VCaP (cell line): ENCODE measurements around the gene PPP1R14B.

Experiments
- H3K27ac ChIP-seq: fragments of 450-650 bp; 2 replicates; pipeline ENCODE4 v1.5.1; 2017
- TF ChIP-seq, protein P1 (sequence below): fragments of 450-650 bp; conservative IDR thresholded peaks from 2 replicates; pipeline ENCODE4 v1.5.1; 2017; ENCODE audit warnings: mild to moderate bottlenecking, moderate library complexity

PPP1R14B gene

GRCh38 chr11:64255135-64256128 lies 8.7 kb upstream of the PPP1R14B start:
- H3K27ac ChIP-seq: no peak overlapping the region
- TF ChIP-seq, protein P1, sequence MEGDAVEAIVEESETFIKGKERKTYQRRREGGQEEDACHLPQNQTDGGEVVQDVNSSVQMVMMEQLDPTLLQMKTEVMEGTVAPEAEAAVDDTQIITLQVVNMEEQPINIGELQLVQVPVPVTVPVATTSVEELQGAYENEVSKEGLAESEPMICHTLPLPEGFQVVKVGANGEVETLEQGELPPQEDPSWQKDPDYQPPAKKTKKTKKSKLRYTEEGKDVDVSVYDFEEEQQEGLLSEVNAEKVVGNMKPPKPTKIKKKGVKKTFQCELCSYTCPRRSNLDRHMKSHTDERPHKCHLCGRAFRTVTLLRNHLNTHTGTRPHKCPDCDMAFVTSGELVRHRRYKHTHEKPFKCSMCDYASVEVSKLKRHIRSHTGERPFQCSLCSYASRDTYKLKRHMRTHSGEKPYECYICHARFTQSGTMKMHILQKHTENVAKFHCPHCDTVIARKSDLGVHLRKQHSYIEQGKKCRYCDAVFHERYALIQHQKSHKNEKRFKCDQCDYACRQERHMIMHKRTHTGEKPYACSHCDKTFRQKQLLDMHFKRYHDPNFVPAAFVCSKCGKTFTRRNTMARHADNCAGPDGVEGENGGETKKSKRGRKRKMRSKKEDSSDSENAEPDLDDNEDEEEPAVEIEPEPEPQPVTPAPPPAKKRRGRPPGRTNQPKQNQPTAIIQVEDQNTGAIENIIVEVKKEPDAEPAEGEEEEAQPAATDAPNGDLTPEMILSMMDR: no peak

GRCh38 chr11:64254326-64254725 lies 7.6 kb upstream of the PPP1R14B start:
- TF ChIP-seq, protein P1: no peak
- H3K27ac ChIP-seq: peak overlapping the region; percentile 89; the same call in 1 of the 2 replicates

GRCh38 chr11:64253481-64253880 lies 6.7 kb upstream of the PPP1R14B start:
- H3K27ac ChIP-seq: peak overlapping the region; percentile 89
- TF ChIP-seq, protein P1: no peak

- TF ChIP-seq, protein P1: no peak
- peak overlapping the region; percentile 89 for H3K27ac ChIP-seq
These were observed 6.3 kb upstream of the PPP1R14B start for GRCh38 chr11:64253043-64253442.

DNA sequence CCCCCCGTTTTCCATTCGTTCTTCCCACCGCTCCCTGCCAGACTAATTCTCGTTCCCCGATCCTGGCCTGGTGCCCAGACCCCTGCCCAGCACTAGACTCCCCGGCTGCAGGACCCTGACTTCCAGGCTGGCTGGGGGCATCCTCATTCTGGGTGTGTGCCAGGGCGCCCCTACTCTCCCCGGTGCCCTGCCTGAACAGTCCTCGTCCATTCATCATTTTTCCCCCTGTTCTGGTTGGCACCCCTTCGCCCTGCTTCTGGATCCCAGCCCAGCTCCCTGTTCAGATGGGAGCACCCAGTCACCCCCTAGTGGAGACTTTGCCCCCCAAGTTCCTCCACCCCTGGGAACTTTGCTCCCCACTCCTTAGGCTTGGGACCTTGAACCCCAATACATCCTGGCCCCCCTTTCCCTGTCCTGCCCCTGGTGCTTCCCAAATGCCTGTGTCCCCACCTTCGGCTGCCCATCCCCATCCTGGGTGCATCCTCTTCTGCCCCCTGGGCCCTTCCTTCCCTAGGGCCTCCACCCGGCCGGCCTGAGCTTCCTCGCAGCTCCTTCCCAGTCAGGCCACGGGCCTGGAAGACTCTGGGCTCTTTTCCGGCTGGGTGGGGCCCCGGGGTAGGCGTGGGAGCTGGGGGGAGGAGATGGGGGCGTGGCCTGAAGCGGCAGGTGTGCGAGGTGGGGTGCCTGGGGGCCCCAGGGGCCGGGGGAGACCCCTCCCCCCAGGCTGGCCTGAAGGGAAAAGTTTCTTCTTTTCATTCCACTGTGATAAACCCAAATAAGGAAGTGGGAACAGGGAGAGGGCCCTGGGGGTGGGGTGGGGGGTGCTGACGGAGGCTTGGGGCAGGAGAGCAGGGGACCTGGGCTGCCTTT lies 5.5 kb upstream of the PPP1R14B start:
- TF ChIP-seq, protein P1: no peak
- H3K27ac ChIP-seq: peak overlapping the region; percentile 89

GRCh38 chr11:64251753-64252002 lies 4.9 kb upstream of the PPP1R14B start:
- TF ChIP-seq, protein P1: no peak
- peak overlapping the region; percentile 89 for H3K27ac ChIP-seq

DNA sequence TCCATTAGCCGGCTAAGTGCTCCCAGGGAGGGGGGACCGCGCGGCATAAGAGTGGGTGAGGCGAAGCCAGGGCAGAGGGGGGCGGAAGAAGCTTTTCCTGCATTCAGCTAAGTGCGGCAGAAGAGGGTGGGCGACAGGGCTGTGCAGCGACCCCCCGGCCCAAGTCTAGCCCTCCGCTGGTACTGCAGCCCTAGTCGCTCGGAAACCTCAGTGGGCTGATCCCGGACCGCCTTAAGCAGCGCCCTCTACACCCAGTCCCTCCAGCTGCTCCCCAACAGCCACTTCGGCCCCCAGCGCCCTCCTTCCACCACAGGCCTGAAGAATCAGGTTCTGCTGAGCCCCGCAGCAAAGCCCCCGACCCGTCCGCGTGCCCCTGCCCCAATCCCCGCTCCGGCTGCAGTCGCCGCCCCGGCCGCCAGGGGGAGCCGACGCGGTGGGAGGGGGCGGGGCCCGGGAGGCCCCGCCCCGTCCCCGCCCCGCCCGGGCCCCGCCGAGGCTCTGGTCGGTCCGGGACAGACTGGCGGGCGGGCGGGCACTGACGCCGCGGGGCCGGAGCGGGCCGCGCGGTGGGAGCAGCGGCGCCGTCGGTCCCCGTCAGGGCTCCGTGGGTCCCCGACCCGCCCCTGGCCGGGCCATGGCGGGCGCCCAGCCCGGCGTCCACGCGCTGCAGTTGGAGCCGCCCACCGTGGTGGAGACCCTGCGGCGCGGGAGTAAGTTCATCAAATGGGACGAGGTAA lies 4.4 kb upstream of the PPP1R14B start, which contains the start of gene PLCB3:
Gene PLCB3 (plus strand): TSS at position 515 of the 737 bp plus-strand sequence. CDS start 120 bp downstream, at position 635.
- peak within 1 kb of the TSS; percentile 89 for H3K27ac ChIP-seq
- TF ChIP-seq, protein P1: peak; percentile 100
